PFSK-1 (cell line): ENCODE measurements around the gene SMYD4.

ENCODE experiments used
- FOXP2 ChIP-seq: optimal IDR thresholded peaks from 2 replicates; pipeline ENCODE3; 2011; ENCODE audit warnings: borderline replicate concordance, control low read depth, inconsistent platforms; ENCODE audit not compliant: insufficient read depth; ENCODE audit errors: extremely low read length, extremely low read depth
- POLR2AphosphoS5 ChIP-seq: IDR thresholded peaks from 2 replicates; pipeline ENCODE4 v1.6.1; 2012; ENCODE audit warnings: low read depth, mild to moderate bottlenecking, control low read depth, low read length, moderate library complexity
- REST ChIP-seq, 2 experiments: IDR thresholded peaks; 2 replicates each; pipeline versions ENCODE4 v1.6.1 to v1.8.0; 2011 to 2012; ENCODE audit warnings: low read depth in 2 of 2, low read length in 2 of 2, control low read depth in 1 of 2, inconsistent platforms in 1 of 2, mild to moderate bottlenecking in 1 of 2, moderate library complexity in 1 of 2; ENCODE audit not compliant: insufficient read depth in 1 of 2
- SIN3A ChIP-seq: IDR thresholded peaks from 2 replicates; pipeline ENCODE4 v1.6.1; 2012; ENCODE audit warnings: mild to moderate bottlenecking, low read length, moderate library complexity, borderline replicate concordance; ENCODE audit not compliant: insufficient read depth
- TAF1 ChIP-seq: IDR thresholded peaks from 2 replicates; pipeline ENCODE4 v1.6.1; 2012; ENCODE audit warnings: low read length, control low read depth, borderline replicate concordance; ENCODE audit not compliant: insufficient read depth

- TF ChIP-seq TAF1 (no peak), POLR2AphosphoS5 (no peak), FOXP2 (no peak), REST (IDR thresholded peaks at IDR 0.05; ENCODE audit: insufficient read depth in 1 of 2, low read depth in 2 of 2, low read length in 2 of 2) (no peak), SIN3A (no peak)
These were observed 45.9 kb upstream of the SMYD4 start for GRCh38 chr17:1875597-1875996.
